Right lobe of liver (tissue), 6 donors: Measurements from ENCODE around the gene GAN. TPM values are rescaled to one million over a fixed set of nuclear protein-coding genes. Genes with fewer than 3 reads are reported as not detected.

Experiments
- ATAC-seq, 4 donors: fragments of 200-7000 bp; cut with Tn5 transposase; one replicate each; pipeline ENCODE4 v1.9.1; 2020; ENCODE audit warnings: mild to moderate bottlenecking in 4 of 4, moderate library complexity in 4 of 4
- DNase-seq, 3 donors: peaks; one replicate each; pipeline ENCODE4 v3.0.0-alpha.2; 2020
- H3K27ac ChIP-seq, 3 donors: fragments of 200-600 bp; one replicate each; pipeline ENCODE4 v1.8.0; 2022
- H3K27me3 ChIP-seq, 2 donors: fragments of 200-600 bp; one replicate each; pipeline ENCODE4 v1.8.0; 2022
- H3K36me3 ChIP-seq, 4 donors: fragments of 200-600 bp; sonication (generic) in 1 of 4; one replicate each; pipeline versions ENCODE4 v1.5.1 to v1.8.0; 2017 to 2022; ENCODE audit warnings: control low read depth in 1 of 4
- H3K4me1 ChIP-seq, 4 donors: fragments of 200-600 bp; sonication (generic) in 1 of 4; one replicate each; pipeline versions ENCODE4 v1.5.1 to v1.8.0; 2017 to 2022; ENCODE audit warnings: control low read depth in 1 of 4
- H3K4me3 ChIP-seq, 3 donors: fragments of 200-600 bp; one replicate each; pipeline ENCODE4 v1.8.0; 2022
- H3K9me3 ChIP-seq, 4 donors: fragments of 200-600 bp; sonication (generic) in 1 of 4; one replicate each; pipeline versions ENCODE4 v1.5.1 to v1.8.0; 2017 to 2022; ENCODE audit warnings: control low read depth in 1 of 4
- POLR2A ChIP-seq: fragments of 450-650 bp; IDR thresholded peaks from one replicate; pipeline ENCODE4 v1.6.1; 2017; ENCODE audit warnings: antibody characterized with exemption, mild to moderate bottlenecking
- whole genome bisulfite sequencing: methylation state at CpG from one replicate; pipeline ENCODE4 v1.1.6; 2018; ENCODE audit warnings: low coverage, low lambda C conversion rate; ENCODE audit not compliant: insufficient coverage; ENCODE audit errors: missing lambda C conversion rate; 5-methylcytosine and 5-hydroxymethylcytosine counted together
- intact Hi-C, 2 donors: fragments of 100-400 bp; cut with DNase I; formaldehyde crosslinking; loops; one replicate each; pipeline versions ENCODE4 v1.11.2 to v1.14.1; 2022
- total RNA-seq, 6 experiments: library from RNA; depleted of rRNA in 2 of 6; stranded (reverse); fragments of >200 nt in 2 of 6; fragmentation: NEBNext Ultra II Directional in 3 of 6; extraction: Animal tissue kit (Norgen Biotek cat#: 25700) in 3 of 6; gene quantifications; one replicate each; pipeline versions ENCODE4 v1.1.0 to v1.2.4, GENCODE V29; 2016 to 2023
- TF ChIP-seq, protein P1 (sequence below), 4 donors: fragments of 200-600 bp in 3 of 4; fragments of 450-650 bp in 1 of 4; IDR thresholded peaks; one replicate each; pipeline versions ENCODE4 v1.5.1 to v1.8.0; 2016 to 2022; ENCODE audit warnings: antibody characterized with exemption in 4 of 4, mild to moderate bottlenecking in 2 of 4
- donor health status: DM: no; HTN: yes; CAD: no.
- donor health status: DM: no; HTN: no; CAD: no.
- donor health status: DM: no; HTN: no; CAD: no.
- donor health status: DM: no; HTN: yes; CAD: no.
- donor health status: DM: no; HTN: yes; CAD: no.

Gene GAN
- total RNA-seq, 6 experiments from 2014 or later, result 2.2 to 4.1 (median 3.4) TPM

DNA sequence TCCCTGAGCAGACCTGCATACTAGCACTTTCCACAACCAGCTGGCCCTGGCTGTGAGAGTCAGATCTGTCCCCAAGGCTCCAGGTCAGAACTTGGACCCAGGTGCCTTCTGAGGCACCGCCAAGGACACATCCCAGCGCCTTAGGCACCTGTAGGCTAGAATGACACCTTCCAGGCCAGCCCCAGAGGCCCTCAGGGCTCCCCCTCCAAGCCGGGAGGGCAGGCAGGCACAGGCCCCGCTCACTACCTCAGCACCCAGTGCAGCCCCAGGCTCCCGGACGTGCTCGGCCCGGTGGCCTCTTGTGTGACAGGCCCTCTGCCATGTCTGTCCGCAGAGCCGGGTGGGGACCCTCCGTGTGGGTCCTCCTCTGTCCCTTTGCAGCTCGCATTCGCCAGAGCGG is 73.6 kb downstream of the GAN start:
- peak in 1 of 3 donors; percentile 38 for DNase-seq
- peak in 1 of 4 donors; percentile 46 for ATAC-seq
- Histone ChIP-seq H3K27me3 (no peaks in the 10 kb centered on the region), H3K4me3 (no peak overlapping the region), H3K4me1 (no peaks in the 10 kb centered on the region), H3K27ac (no peak overlapping the region), H3K9me3 (no peaks in the 10 kb centered on the region), H3K36me3 (no peaks in the 10 kb centered on the region)
- no peak for TF ChIP-seq POLR2A
- 95% methylated on average over 7 of the region's 14 CpGs for WGBS
- intact Hi-C loops, result no loop called here

DNA sequence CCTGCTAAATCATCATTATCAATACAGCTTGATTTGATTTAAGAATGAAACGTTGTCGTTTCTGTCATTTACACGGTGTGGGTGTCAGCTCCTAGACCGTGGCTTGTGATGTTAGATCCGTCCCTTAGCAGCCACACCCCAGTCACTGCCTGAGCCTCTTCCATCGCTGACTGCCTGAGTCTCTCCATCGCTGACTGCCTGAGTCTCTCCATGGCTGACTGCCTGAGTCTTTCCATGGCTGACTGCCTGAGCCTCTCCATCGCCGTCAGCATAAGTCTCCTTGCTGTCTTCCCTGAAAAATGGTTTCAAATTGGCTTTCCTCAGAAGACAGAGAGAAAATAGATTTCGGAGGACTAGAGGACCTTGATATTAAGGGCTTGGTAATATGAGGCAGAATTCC is 76.1 kb downstream of the GAN start:
- H3K9me3 ChIP-seq, result no peaks in the 10 kb centered on the region
- TF ChIP-seq, protein P1, sequence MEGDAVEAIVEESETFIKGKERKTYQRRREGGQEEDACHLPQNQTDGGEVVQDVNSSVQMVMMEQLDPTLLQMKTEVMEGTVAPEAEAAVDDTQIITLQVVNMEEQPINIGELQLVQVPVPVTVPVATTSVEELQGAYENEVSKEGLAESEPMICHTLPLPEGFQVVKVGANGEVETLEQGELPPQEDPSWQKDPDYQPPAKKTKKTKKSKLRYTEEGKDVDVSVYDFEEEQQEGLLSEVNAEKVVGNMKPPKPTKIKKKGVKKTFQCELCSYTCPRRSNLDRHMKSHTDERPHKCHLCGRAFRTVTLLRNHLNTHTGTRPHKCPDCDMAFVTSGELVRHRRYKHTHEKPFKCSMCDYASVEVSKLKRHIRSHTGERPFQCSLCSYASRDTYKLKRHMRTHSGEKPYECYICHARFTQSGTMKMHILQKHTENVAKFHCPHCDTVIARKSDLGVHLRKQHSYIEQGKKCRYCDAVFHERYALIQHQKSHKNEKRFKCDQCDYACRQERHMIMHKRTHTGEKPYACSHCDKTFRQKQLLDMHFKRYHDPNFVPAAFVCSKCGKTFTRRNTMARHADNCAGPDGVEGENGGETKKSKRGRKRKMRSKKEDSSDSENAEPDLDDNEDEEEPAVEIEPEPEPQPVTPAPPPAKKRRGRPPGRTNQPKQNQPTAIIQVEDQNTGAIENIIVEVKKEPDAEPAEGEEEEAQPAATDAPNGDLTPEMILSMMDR (IDR thresholded peaks at IDR 0.05), result no peak
- no peak for TF ChIP-seq POLR2A
- H3K4me3 ChIP-seq, result no peak overlapping the region
- no peaks in the 10 kb centered on the region for H3K27me3 ChIP-seq
- no peak overlapping the region for H3K27ac ChIP-seq
- no peaks in the 10 kb centered on the region for H3K4me1 ChIP-seq
- ATAC-seq, result no peak
- no peaks in the 10 kb centered on the region for H3K36me3 ChIP-seq
- DNase-seq, result peak in 1 of 3 donors; percentile 17
- WGBS, result 84% methylated on average over 6 of the region's 10 CpGs
- intact Hi-C loops, result no loop called here

DNA sequence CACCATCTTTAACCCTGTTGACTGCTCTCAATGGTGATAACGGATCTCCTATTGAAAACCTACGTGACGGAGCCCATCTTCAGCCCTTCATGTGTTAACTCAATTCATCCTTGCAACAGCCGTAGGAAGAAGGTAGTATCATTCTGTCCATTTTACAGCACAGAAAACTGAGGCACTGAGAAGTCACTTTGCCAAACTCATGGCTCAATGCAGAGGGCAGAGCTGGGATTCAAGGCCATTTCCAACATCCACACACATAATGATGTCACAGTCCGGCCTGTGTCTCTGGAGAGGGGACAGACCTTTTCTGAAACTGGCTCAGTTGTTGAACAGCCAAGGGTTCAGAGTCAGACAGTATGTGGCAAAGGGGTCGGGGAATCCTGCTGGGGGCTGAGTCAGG is 77.2 kb downstream of the GAN start:
- ATAC-seq (no peak), DNase-seq (peak in 1 of 3 donors; percentile 23)
- Histone ChIP-seq H3K4me3 (no peak overlapping the region), H3K27ac (no peak overlapping the region), H3K27me3 (no peaks in the 10 kb centered on the region), H3K36me3 (no peaks in the 10 kb centered on the region), H3K4me1 (no peaks in the 10 kb centered on the region), H3K9me3 (no peaks in the 10 kb centered on the region)
- TF ChIP-seq, protein P1 (IDR thresholded peaks at IDR 0.05), result no peak
- no peak for TF ChIP-seq POLR2A
- WGBS, result 94% methylated on average over 5 of the region's 6 CpGs
- intact Hi-C loops, result no loop called here

DNA sequence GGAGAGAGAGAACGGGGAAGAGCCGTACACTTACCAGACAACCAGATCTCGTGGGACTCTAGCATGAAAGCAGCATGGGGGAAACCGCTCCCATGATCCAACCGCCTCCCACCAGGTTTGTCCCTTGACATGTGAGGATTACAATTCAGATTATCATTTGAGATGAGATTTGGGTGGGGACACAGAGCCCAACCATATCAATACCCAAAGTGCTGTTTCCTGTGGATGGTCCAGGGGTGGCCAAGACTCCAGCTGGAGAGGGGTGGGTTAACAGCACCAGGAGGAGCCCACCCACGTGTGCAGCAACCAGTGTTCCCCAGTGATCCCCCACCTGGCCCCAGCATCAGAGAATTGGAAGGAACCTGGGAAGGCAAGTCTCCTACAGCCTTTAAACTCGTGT is 79.7 kb downstream of the GAN start:
- intact Hi-C loops, result no loop called here
- peak in 1 of 3 donors; percentile 35 for DNase-seq

DNA sequence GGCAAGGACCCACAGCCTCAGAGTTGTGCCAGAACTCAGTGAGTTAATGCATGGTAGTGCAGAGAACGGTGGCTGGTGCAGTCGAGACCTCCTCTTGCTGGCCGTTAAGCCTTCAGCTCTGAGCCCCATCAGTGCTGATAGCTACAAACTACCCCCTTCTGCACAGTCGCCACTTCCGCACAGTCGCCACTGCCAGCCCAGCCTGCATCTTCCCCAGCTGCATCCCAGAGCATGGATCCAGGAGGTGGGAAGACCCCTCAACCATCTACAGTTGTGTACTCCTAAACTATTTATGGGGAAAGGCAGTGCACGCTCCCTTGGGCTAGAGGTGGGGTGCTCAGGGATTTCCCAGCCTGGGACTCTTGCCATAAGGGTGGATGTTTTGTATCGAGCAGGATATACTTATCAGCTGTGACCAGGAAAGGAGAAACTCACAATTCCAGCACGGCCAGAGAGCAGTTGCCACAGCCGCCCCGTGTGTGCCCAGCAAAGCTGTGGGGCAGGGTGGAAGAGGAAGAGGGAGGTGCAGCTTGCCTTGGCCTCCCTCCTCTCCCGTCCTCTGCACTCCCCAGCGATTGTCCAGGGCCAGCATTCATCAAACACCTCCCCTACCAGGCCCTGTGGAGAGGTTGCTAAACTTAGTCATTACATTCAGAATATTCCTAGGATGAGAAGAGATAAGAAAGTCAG is 80.3 kb downstream of the GAN start:
- TF ChIP-seq, protein P1 (IDR thresholded peaks at IDR 0.05), result no peak
- no peak for TF ChIP-seq POLR2A
- no peaks in the 10 kb centered on the region for H3K9me3 ChIP-seq
- ATAC-seq (peak; percentile 64 to 67 (median 66)), DNase-seq (peak in 2 of 3 donors; percentile 35 to 48)
- H3K27ac ChIP-seq, result no peak overlapping the region
- intact Hi-C loops, result no loop called here
- no peaks in the 10 kb centered on the region for H3K4me1 ChIP-seq
- 38% methylated on average over 6 of the region's 13 CpGs for WGBS
- H3K4me3 ChIP-seq, result no peak overlapping the region
- no peaks in the 10 kb centered on the region for H3K27me3 ChIP-seq
- H3K36me3 ChIP-seq, result no peaks in the 10 kb centered on the region

More for the DNA sequence above, 79.7 kb downstream of the GAN start:
- Histone ChIP-seq H3K27me3 (no peaks in the 10 kb centered on the region), H3K9me3 (no peaks in the 10 kb centered on the region), H3K4me3 (no peak overlapping the region), H3K36me3 (no peaks in the 10 kb centered on the region), H3K27ac (no peak overlapping the region), H3K4me1 (no peaks in the 10 kb centered on the region)
- TF ChIP-seq, protein P1 (IDR thresholded peaks at IDR 0.05), result no peak
- no peak for TF ChIP-seq POLR2A
- 94% methylated on average over 6 of the region's 7 CpGs for WGBS
- no peak for ATAC-seq
